Osteoblast (primary cell): ENCODE data around the gene SMOC1. TPM values are rescaled to one million over a fixed set of nuclear protein-coding genes. Genes with fewer than 3 reads are reported as not detected.

Source experiments
- DNase-seq: peaks from one replicate; pipeline ENCODE4 v3.0.0; 2011; ENCODE audit warnings: low spot score, mixed read lengths; ENCODE audit not compliant: insufficient read length; ENCODE audit errors: missing footprints
- H2AFZ ChIP-seq: 2 replicates; pipeline ENCODE4 v1.6.0; 2011; ENCODE audit warnings: mild to moderate bottlenecking, low read length
- H3K27ac ChIP-seq: 2 replicates; pipeline ENCODE4 v1.5.1; 2011; ENCODE audit warnings: mild to moderate bottlenecking, low read depth, low read length, moderate library complexity
- H3K27me3 ChIP-seq: 2 replicates; pipeline ENCODE4 v1.6.0; 2012; ENCODE audit warnings: mild to moderate bottlenecking, control low read depth, inconsistent platforms, low read length, moderate library complexity; ENCODE audit not compliant: insufficient read depth
- H3K36me3 ChIP-seq: 2 replicates; pipeline ENCODE4 v1.5.1; 2011; ENCODE audit warnings: mild to moderate bottlenecking, low read length, control low read depth, moderate library complexity; ENCODE audit not compliant: insufficient read depth
- H3K4me1 ChIP-seq: 2 replicates; pipeline ENCODE4 v1.5.1; 2011; ENCODE audit warnings: mild to moderate bottlenecking, low read length, control low read depth, moderate library complexity; ENCODE audit not compliant: insufficient read depth
- H3K4me2 ChIP-seq: 2 replicates; pipeline ENCODE4 v1.6.0; 2011; ENCODE audit warnings: mild to moderate bottlenecking, low read length; ENCODE audit not compliant: insufficient read depth
- H3K4me3 ChIP-seq: fragments of 200-600 bp; sonication (generic); 3 replicates; pipeline ENCODE4 v1.5.1; 2012; ENCODE audit warnings: mild to moderate bottlenecking, low read length, inconsistent platforms; ENCODE audit not compliant: insufficient read depth
- H3K79me2 ChIP-seq: 2 replicates; pipeline ENCODE4 v1.6.0; 2012; ENCODE audit warnings: mild to moderate bottlenecking, low read length, control low read depth, inconsistent platforms; ENCODE audit not compliant: insufficient read depth
- H3K9me3 ChIP-seq: 2 replicates; pipeline ENCODE4 v1.5.1; 2011; ENCODE audit warnings: low read depth, low read length, control low read depth
- H4K20me1 ChIP-seq: 2 replicates; pipeline ENCODE4 v1.6.0; 2012; ENCODE audit warnings: mild to moderate bottlenecking, low read length, control low read depth; ENCODE audit not compliant: insufficient read depth
- CTCF ChIP-seq: IDR thresholded peaks from 2 replicates; pipeline ENCODE4 v1.5.1; 2011; ENCODE audit warnings: mild to moderate bottlenecking, low read depth, low read length, moderate library complexity; ENCODE audit errors: extremely low read depth
- total RNA-seq: library from RNA; depleted of rRNA; stranded (reverse); fragments of >200 nt; gene quantifications from 2 replicates; pipeline ENCODE4 v1.2.3, GENCODE V29; 2012

The SMOC1 gene
- total RNA-seq, 1 donor, result 25.7 TPM

GRCh38 chr14:69948351-69948750 is 69.1 kb downstream of the SMOC1 start:
- Histone ChIP-seq H3K9me3 (no peaks in the 10 kb centered on the region), H3K27ac (no peak overlapping the region), H3K4me2 (no peak overlapping the region), H4K20me1 (no peaks in the 10 kb centered on the region), H3K79me2 (no peaks in the 10 kb centered on the region), H3K4me3 (no peak overlapping the region), H3K27me3 (no peaks in the 10 kb centered on the region), H3K4me1 (no peaks in the 10 kb centered on the region), H2AFZ (no peak overlapping the region), H3K36me3 (no peaks in the 10 kb centered on the region)
- no peak for DNase-seq
- no peak for TF ChIP-seq CTCF

- H3K36me3 ChIP-seq, result no peaks in the 10 kb centered on the region
- no peak overlapping the region for H2AFZ ChIP-seq
- no peak overlapping the region for H3K4me2 ChIP-seq
- no peak for DNase-seq
- no peaks in the 10 kb centered on the region for H3K4me1 ChIP-seq
- H3K27me3 ChIP-seq, result no peaks in the 10 kb centered on the region
- H3K4me3 ChIP-seq, result no peak overlapping the region
- TF ChIP-seq CTCF, result no peak
- no peaks in the 10 kb centered on the region for H3K79me2 ChIP-seq
- H3K9me3 ChIP-seq, result no peaks in the 10 kb centered on the region
- H4K20me1 ChIP-seq, result no peaks in the 10 kb centered on the region
- no peak overlapping the region for H3K27ac ChIP-seq
Measured at GRCh38 chr14:69951263-69951662, 72.0 kb downstream of the SMOC1 start.

- no peaks in the 10 kb centered on the region for H3K9me3 ChIP-seq
- DNase-seq, result no peak
- TF ChIP-seq CTCF, result no peak
- no peaks in the 10 kb centered on the region for H3K27me3 ChIP-seq
- H3K79me2 ChIP-seq, result no peaks in the 10 kb centered on the region
- H3K4me2 ChIP-seq, result no peak overlapping the region
- no peaks in the 10 kb centered on the region for H3K36me3 ChIP-seq
- no peak overlapping the region for H3K4me3 ChIP-seq
- H2AFZ ChIP-seq, result no peak overlapping the region
- no peaks in the 10 kb centered on the region for H3K4me1 ChIP-seq
- no peak overlapping the region for H3K27ac ChIP-seq
- no peaks in the 10 kb centered on the region for H4K20me1 ChIP-seq
Measured at GRCh38 chr14:69951935-69952334, 72.7 kb downstream of the SMOC1 start.

GRCh38 chr14:69953266-69953915 is 74.2 kb downstream of the SMOC1 start:
- Histone ChIP-seq H3K79me2 (no peaks in the 10 kb centered on the region), H3K27me3 (no peaks in the 10 kb centered on the region), H3K4me1 (no peaks in the 10 kb centered on the region), H3K4me2 (no peak overlapping the region), H3K27ac (no peak overlapping the region), H3K36me3 (no peaks in the 10 kb centered on the region), H3K4me3 (no peak overlapping the region), H3K9me3 (no peaks in the 10 kb centered on the region), H2AFZ (no peak overlapping the region), H4K20me1 (no peaks in the 10 kb centered on the region)
- no peak for DNase-seq
- TF ChIP-seq CTCF, result no peak
